Panc1 (cell line): Measurements from ENCODE around the gene WNT3. TPM values are rescaled to one million over a fixed set of nuclear protein-coding genes. Genes with fewer than 3 reads are reported as not detected.

Experiments
- ATAC-seq: fragments of 200-7000 bp; cut with Tn5 transposase; 2 replicates; pipeline ENCODE4 v1.9.1; 2020; ENCODE audit warnings: mild to moderate bottlenecking, moderate library complexity
- BruUV-seq: library from RNA; stranded (reverse); fragments of 400-500 nt; replicated peaks from 2 replicates; lab custom pipeline; 2021; lab: Mats Ljungman, UMichigan
- CTCF ChIA-PET: fragments of 300-600 bp; sonication (Branson Sonifier 250); formaldehyde crosslinking; loops from one replicate; lab custom pipeline; 2022; ENCODE audit warnings: antibody characterized with exemption; lab: Charles Lee
- POLR2A ChIA-PET: fragments of 300-600 bp; sonication (Branson Sonifier 250); formaldehyde crosslinking; loops from one replicate; lab custom pipeline; 2022; ENCODE audit warnings: antibody characterized with exemption; lab: Charles Lee
- DNase-seq: peaks from one replicate; pipeline ENCODE4 v3.0.0-alpha.2; 2010; ENCODE audit warnings: low read depth, low spot score
- H3K27ac ChIP-seq: 2 replicates; pipeline ENCODE4 v1.5.1; 2011; ENCODE audit warnings: mild to moderate bottlenecking, low read length, inconsistent platforms
- H3K27me3 ChIP-seq: fragments of 200-500 bp; sonication (Bioruptor generic); 2 replicates; pipeline ENCODE4 v1.6.0; 2014; ENCODE audit warnings: low read length, inconsistent platforms; ENCODE audit not compliant: control insufficient read depth, insufficient read depth
- H3K36me3 ChIP-seq: fragments of 200-500 bp; sonication (Bioruptor generic); 2 replicates; pipeline ENCODE4 v1.5.1; 2014; ENCODE audit warnings: inconsistent platforms, mild to moderate bottlenecking, low read length, moderate library complexity; ENCODE audit not compliant: control insufficient read depth, insufficient read depth
- H3K4me1 ChIP-seq: 2 replicates; pipeline ENCODE4 v1.5.1; 2011; ENCODE audit warnings: inconsistent platforms, mild to moderate bottlenecking, low read length, moderate library complexity; ENCODE audit not compliant: control insufficient read depth, insufficient read depth
- H3K4me3 ChIP-seq, 2 experiments: 2 replicates each; pipeline ENCODE4 v1.5.1; 2011 to 2012; ENCODE audit warnings: low read depth in 2 of 2, low read length in 2 of 2, mild to moderate bottlenecking in 2 of 2, inconsistent platforms in 1 of 2, moderate library complexity in 1 of 2
- H3K9me3 ChIP-seq: fragments of 200-500 bp; sonication (Bioruptor generic); 2 replicates; pipeline ENCODE4 v1.5.1; 2014; ENCODE audit warnings: low read depth, mild to moderate bottlenecking, inconsistent platforms, low read length, moderate library complexity; ENCODE audit not compliant: control insufficient read depth, insufficient read depth
- CTCF ChIP-seq: fragments of 450-650 bp; IDR thresholded peaks from 2 replicates; pipeline ENCODE4 v1.5.1; 2017; ENCODE audit warnings: mild to moderate bottlenecking
- POLR2AphosphoS5 ChIP-seq: IDR thresholded peaks from 2 replicates; pipeline ENCODE4 v1.6.1; 2012; ENCODE audit warnings: mild to moderate bottlenecking, low read depth, low read length, moderate library complexity
- REST ChIP-seq, 2 experiments: IDR thresholded peaks; 2 replicates each; pipeline ENCODE4 v1.6.1; 2011 to 2012; ENCODE audit warnings: low read depth in 2 of 2, control low read depth in 1 of 2, low read length in 1 of 2, mild to moderate bottlenecking in 1 of 2, moderate library complexity in 1 of 2; ENCODE audit not compliant: insufficient read depth in 1 of 2
- SIN3A ChIP-seq: IDR thresholded peaks from 2 replicates; pipeline ENCODE4 v1.6.1; 2012; ENCODE audit warnings: low read depth, mild to moderate bottlenecking, low read length, moderate library complexity, borderline replicate concordance; ENCODE audit not compliant: insufficient read depth
- TCF7L2 ChIP-seq: IDR thresholded peaks from 2 replicates; pipeline ENCODE4 v1.6.1; 2011; ENCODE audit warnings: mild to moderate bottlenecking, low read depth, low read length, inconsistent platforms
- in situ Hi-C: cut with HindIII; loops from 2 replicates; pipeline ENCODE4 v1.10.0; 2016; ENCODE audit warnings: low sequenced_read_pairs, low pct_unique_long_range_greater_than_20kb
- intact Hi-C: fragments of 100-400 bp; cut with micrococcal nuclease; formaldehyde crosslinking; loops from one replicate; pipeline ENCODE4 v1.10.0; 2022; ENCODE audit not compliant: unreplicated experiment
- total RNA-seq: library from RNA; stranded (reverse); gene quantifications from one replicate; pipeline ENCODE4 v1.2.1, GENCODE V29; 2021; ENCODE audit not compliant: unreplicated experiment

Gene WNT3
- total RNA-seq, 1 experiment from 2014 or later, result 3.4 TPM

GRCh38 chr17:46791531-46791930 lies 27.0 kb downstream of the WNT3 start:
- TF ChIP-seq SIN3A (no peak), POLR2AphosphoS5 (no peak), TCF7L2 (no peak), CTCF (no peak), REST (IDR thresholded peaks at IDR 0.05; ENCODE audit: insufficient read depth in 1 of 2, low read depth in 2 of 2, low read length in 1 of 2) (no peak)
- BruUV-seq, result no TSS peak
- H3K27ac ChIP-seq, result no peak overlapping the region
- peaks cover 6% of the 10 kb centered on the region; the same call in 1 of the 2 replicates for H3K4me1 ChIP-seq
- POLR2A ChIA-PET, result interaction anchor here (0.6 kb wide), 1 partner anchor 593 kb away, joined by 3 read pairs; no protein-coding TSS in a partner anchor
- H3K4me3 ChIP-seq, result no peak overlapping the region
- in situ Hi-C loops (no loop called here), intact Hi-C loops (no loop called here)
- ATAC-seq, result no peak
- no peaks in the 10 kb centered on the region for H3K27me3 ChIP-seq
- no peaks in the 10 kb centered on the region for H3K9me3 ChIP-seq
- no peak for DNase-seq
- no peaks in the 10 kb centered on the region for H3K36me3 ChIP-seq
- CTCF ChIA-PET, result no interaction called here

- Histone ChIP-seq H3K4me3 (no peak overlapping the region), H3K27me3 (no peaks in the 10 kb centered on the region), H3K4me1 (peaks cover under 1% of the 10 kb centered on the region; the same call in 1 of the 2 replicates), H3K9me3 (no peaks in the 10 kb centered on the region), H3K27ac (no peak overlapping the region), H3K36me3 (no peaks in the 10 kb centered on the region)
- POLR2A ChIA-PET, result no interaction called here
- intact Hi-C loops, result no loop called here
- ATAC-seq (no peak), DNase-seq (no peak)
- CTCF ChIA-PET, result interaction anchor here (0.6 kb wide), 1 partner anchor 9 kb away, joined by 4 read pairs; no protein-coding TSS in a partner anchor
- no peak for TF ChIP-seq CTCF
- no peak for TF ChIP-seq SIN3A
- TF ChIP-seq POLR2AphosphoS5, result no peak
- TF ChIP-seq REST (IDR thresholded peaks at IDR 0.05; ENCODE audit: insufficient read depth in 1 of 2, low read depth in 2 of 2, low read length in 1 of 2), result no peak
- no peak for TF ChIP-seq TCF7L2
- in situ Hi-C loops, result no loop called here
- BruUV-seq, result no TSS peak
These were observed 28.3 kb downstream of the WNT3 start for GRCh38 chr17:46790216-46790615.
